Right forelimb (tissue), 1 donor: ENCODE measurements around the gene PROX2.
A peak's percentile ranks its signal among the peaks of the same experiment; 100 is the strongest.

Experiments used
- DNase-seq: peaks from one replicate; pipeline ENCODE4 v3.0.0-alpha.2; 2018

PROX2 gene

GRCh38 chr14:74908861-74909341, 33.0 kb upstream of the PROX2 start:
- DNase-seq, result no peak

GRCh38 chr14:74907744-74908143, 31.8 kb upstream of the PROX2 start:
- no peak for DNase-seq

GRCh38 chr14:74906925-74907521, 31.1 kb upstream of the PROX2 start:
- DNase-seq, result no peak

DNA sequence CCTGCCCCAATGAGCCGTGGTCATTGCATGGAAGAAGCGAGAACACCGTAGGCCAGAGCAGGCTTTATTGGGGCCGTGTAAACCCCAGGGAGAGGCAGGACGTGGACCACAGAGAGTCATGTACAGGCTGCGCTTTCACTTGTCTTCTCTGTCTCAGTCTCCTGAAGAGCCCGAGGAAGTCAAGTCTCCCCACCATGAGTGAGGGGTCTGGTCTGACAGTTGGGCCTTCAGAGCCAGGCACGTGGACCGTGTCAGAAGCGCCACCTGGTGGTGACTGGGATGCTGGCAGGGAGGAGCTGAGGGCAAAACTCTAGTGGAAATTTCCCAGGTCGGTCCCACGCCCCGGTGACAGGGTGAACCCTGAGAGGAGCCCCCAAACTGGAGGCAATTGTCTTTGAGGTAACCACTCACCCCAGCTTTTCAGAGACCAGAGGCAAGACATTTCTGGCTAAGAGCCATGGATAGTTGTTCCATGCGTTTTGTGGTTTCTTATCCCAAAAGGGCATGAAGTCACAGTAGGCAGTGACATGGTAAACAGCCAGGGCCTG, 29.7 kb upstream of the PROX2 start:
- peak; percentile 84 for DNase-seq

GRCh38 chr14:74904635-74905503, 28.9 kb upstream of the PROX2 start:
- no peak for DNase-seq

DNA sequence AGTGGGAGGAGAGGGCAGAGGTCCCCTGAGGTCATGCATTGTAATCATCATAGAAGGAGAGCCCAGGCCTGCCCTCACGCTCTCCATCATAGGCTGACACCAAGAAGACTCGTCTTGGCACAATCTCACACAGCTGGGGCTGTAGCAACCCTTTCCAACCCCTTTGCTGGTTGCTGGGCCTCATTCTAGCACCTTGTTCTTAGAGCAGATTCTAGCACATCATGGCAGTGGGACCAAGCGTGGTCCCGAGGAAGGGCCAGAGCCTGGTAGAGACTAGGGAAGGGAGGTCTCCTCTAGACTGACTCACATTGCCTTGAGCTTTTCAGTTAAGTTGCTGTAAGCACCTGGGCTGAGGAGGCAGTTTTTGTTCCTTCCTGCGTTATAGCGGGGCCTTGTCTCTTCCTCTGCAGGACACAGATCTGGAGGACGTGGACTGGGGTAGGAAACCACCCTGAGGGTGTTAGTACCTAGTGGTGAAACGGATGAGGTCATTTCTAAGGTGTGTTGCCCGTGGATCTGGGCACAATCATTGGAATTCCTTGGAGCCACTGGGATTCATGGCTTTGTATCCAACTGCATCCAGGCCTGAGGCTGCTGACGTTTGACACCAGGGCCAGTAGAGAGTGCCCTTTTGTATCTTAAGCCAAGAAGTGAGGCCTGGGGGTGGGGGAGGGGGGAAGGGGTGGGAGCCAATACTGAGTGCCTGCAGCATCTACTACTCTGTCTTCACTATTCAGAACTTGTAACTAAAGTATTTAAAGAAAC, 27.2 kb upstream of the PROX2 start:
- no peak for DNase-seq

DNA sequence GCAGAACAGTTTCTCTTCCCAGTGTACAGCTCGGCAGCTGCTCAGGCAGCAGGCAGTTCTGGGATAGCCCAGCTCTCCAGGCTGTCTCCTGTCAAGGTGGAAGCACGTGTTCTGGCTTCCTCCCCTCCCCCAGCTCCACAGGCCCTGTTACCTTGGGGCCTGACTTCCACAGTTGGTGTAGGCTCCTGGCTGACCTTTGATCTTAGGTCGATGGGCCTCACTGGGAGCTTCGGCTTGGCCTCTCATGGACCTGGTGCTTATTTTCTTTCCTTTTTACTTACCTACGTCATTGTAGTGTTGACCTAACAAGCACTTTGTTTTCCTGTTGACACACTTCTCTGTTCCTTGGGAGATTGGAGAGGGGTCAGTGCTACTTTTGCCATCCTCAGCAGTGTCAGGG, 22.7 kb upstream of the PROX2 start:
- DNase-seq, result no peak

DNA sequence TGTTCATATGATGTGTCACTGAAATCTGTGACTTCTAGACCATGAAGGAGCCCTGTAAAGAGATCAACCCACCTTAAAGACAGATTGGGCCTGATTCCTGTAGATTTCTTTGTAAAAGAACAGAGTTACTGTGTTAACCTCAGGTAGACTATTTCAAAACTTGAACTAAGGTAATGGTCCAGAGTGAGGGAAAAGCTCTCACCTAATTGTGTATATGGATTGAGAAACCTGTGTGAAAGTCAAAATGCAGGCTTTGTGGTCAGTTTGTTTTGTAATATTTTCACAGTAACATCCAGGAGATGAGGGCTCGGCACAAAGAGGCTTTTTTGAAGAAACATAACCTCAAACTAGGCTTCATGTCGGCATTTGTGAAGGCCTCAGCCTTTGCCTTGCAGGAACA, 22.1 kb upstream of the PROX2 start:
- no peak for DNase-seq

GRCh38 chr14:74897642-74898041, 21.7 kb upstream of the PROX2 start:
- DNase-seq, result no peak

GRCh38 chr14:74896400-74896799, 20.5 kb upstream of the PROX2 start:
- no peak for DNase-seq

DNA sequence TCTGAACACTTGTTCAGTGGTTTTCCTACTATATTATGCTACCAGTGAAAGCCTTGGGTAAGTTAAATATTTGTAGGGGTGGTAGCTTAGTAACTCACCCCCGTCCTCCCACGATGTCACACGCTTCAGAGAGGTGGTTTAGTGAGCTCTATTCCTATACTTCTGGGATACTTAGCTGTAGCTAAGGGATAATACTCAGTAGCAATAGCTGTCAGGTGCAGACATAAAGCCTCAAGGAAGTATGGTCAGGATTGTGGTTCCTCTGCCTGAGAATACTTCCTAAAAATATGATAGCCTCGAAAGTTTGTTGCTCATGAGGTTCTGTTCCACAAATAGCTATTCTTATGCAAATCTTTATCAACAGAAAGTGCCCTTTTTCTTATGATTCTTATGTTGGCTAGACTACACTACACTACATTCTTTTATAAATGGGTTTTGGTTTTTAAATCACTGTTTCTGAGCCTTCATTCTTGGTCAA, 17.7 kb upstream of the PROX2 start:
- no peak for DNase-seq

DNA sequence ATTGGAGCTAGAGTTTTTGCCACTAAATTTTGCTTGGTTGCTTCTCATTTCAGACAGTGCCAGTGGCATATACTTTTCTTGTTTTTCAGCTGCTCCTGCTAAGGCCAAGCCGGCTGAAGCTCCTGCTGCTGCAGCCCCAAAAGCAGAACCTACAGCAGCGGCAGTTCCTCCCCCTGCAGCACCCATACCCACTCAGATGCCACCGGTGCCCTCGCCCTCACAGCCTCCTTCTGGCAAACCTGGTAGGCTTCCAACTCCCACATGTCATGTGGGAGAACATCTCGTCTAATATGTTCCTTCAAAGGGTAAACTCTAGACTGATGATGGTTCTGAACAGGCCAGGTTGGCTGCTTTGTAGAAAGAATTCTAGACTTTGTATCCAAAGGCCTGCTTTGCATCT, 16.8 kb upstream of the PROX2 start:
- DNase-seq, result no peak

- no peak for DNase-seq
These were observed 15.9 kb upstream of the PROX2 start for GRCh38 chr14:74891870-74892269.

DNA sequence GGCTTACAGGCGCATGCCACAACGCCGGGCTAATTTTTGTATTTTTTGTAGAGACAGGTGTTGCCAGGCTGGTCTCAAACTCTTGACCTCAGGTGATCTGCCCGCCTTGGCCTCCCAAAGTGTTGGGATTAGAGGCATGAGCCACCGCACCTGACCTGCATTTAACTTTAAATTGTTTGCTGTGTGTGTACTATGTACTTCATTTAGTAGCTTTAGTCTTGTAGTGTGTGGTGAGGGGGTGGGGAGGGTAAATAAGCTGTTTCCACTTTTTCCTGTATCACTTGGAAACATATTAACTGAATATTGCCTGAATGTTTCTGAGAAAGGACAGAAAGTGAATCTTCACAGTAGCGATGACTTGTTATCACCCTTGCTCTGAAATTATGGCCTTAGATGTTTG, 14.3 kb upstream of the PROX2 start:
- no peak for DNase-seq

GRCh38 chr14:74888164-74889158, 12.5 kb upstream of the PROX2 start:
- no peak for DNase-seq

DNA sequence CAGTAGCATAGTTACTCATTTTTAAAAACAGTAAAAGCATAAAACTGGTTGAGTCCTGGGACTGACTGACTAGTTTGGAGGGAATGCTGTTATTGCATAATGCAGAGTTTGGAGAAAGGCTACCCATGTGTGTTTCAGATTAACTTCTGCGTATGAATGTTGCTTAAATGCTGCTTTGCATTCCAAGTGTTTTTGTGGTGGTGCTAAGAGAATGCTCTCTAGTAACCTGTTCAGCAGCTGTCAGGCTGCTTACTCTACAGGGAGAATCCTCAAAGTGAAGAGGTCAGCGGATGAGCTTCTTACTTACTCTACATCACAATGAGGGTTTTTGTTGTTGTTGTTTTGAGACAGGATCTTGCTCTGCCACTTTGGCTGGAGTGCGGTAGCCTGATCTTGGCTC, 10.1 kb upstream of the PROX2 start:
- DNase-seq, result no peak

GRCh38 chr14:74882103-74882920, 6.4 kb upstream of the PROX2 start:
- DNase-seq, result no peak

GRCh38 chr14:74881431-74882102, 5.6 kb upstream of the PROX2 start, which contains the start of gene DLST:
Gene DLST, plus strand, starts transcription at chr14:74881916. Its CDS starts 38 bp downstream, at chr14:74881954.
- peak; percentile 94 for DNase-seq

DNA sequence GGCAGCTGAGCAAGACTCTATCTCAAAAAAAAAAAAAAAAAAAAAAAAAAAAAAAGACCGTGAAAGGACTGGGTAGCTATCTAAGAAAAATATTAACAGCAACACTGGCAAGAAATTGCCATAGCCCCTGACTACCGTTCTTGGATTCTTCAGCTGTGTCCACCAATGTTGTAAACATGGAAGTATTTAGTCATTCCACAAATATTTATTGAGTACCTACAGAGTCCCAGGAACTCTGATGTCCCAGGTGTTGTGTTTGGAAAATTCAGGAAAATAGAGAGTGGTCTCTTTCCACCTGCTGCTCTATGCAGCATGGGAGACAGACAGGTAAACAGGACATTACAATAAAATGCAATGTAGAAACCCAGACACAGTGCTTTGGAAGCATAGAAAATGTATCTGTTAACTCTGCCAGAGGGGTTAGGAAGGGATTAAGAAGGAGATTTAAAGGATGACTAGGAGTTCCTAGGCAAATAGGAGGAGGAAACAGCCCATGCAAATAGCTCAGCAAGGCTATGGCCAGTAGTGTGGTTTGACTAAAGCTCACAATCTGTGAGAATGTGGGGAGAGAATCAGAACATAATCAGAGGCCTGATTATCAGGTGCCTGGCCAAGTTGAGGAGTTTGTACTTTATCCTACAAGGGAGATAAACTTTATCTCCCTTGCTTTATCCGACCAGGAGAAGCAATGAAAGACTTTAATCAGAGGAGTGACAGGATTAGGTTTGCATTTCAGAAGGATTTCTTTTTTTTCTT, 3.7 kb upstream of the PROX2 start:
- DNase-seq, result no peak
